ENCODE measurements around the gene SLC9C2. TPM values are rescaled to one million over a fixed set of nuclear protein-coding genes. Genes with fewer than 3 reads are reported as not detected.
"Not testable (repeated sequence)": the region's sequence is repeated elsewhere in the genome, so short reads cannot be mapped to it uniquely, and the experiment has no call there.

Gene SLC9C2
- total RNA-seq, 1 experiment from 2014 or later, result not detected

- Histone ChIP-seq H3K79me2 (ENCODE audit: low read depth) (no peaks in the 10 kb centered on the region), H3K36me3 (ENCODE audit: low read depth) (no peaks in the 10 kb centered on the region), H3F3A (ENCODE audit: insufficient read depth, low read depth) (no peaks in the 10 kb centered on the region), H3K4me3 (no peak overlapping the region), H4K20me1 (ENCODE audit: insufficient read depth) (no peaks in the 10 kb centered on the region), H3K4me2 (no peak overlapping the region), H3K4me1 (replicated peaks; ENCODE audit: insufficient read depth) (0 out of 2 replicates have a peak, but pooled peaks cover 2% of the 10 kb centered on the region), H3K27me3 (ENCODE audit: insufficient read depth, low read depth) (no peaks in the 10 kb centered on the region), H3K9me2 (ENCODE audit: insufficient read depth) (no peaks in the 10 kb centered on the region), H3K27ac (no peak overlapping the region), H3K9me3 (ENCODE audit: insufficient read depth, low read depth) (0 out of 2 replicates have a peak, but pooled peaks cover 8% of the 10 kb centered on the region), H2AFZ (no peak overlapping the region)
- intact Hi-C loops (cut with micrococcal nuclease; ENCODE audit: unreplicated experiment), result no loop called here
- ChIA-PET CTCF (no interaction called here), POLR2A (ENCODE audit: unreplicated experiment) (no interaction called here)
- DNase-seq, result no peak
- no TSS peak for BruUV-seq (replicated peaks)
- TF ChIP-seq CTCF (conservative IDR thresholded peaks at IDR 0.05), result no peak
- no peak for TF ChIP-seq EZH2 (IDR thresholded peaks at IDR 0.05; ENCODE audit: low read depth)
Measured at GRCh38 chr1:173496757-173497320, 106.0 kb downstream of the SLC9C2 start.

- DNase-seq, result no peak
- Histone ChIP-seq H3K27me3 (ENCODE audit: insufficient read depth, low read depth) (no peaks in the 10 kb centered on the region), H4K20me1 (ENCODE audit: insufficient read depth) (no peaks in the 10 kb centered on the region), H3K9me3 (ENCODE audit: insufficient read depth, low read depth) (0 out of 2 replicates have a peak, but pooled peaks cover 8% of the 10 kb centered on the region), H3F3A (ENCODE audit: insufficient read depth, low read depth) (peaks cover 4% of the 10 kb centered on the region; the same call in 1 of the 2 replicates), H3K4me2 (no peak overlapping the region), H3K9me2 (ENCODE audit: insufficient read depth) (no peaks in the 10 kb centered on the region), H3K27ac (no peak overlapping the region), H3K4me3 (no peak overlapping the region), H2AFZ (no peak overlapping the region), H3K4me1 (replicated peaks; ENCODE audit: insufficient read depth) (no peaks in the 10 kb centered on the region), H3K79me2 (ENCODE audit: low read depth) (no peaks in the 10 kb centered on the region), H3K36me3 (ENCODE audit: low read depth) (no peaks in the 10 kb centered on the region)
- POLR2A ChIA-PET (ENCODE audit: unreplicated experiment), result no interaction called here
- no TSS peak for BruUV-seq (replicated peaks)
- intact Hi-C loops (cut with micrococcal nuclease; ENCODE audit: unreplicated experiment), result no loop called here
- no peak for TF ChIP-seq EZH2 (IDR thresholded peaks at IDR 0.05; ENCODE audit: low read depth)
- no peak for TF ChIP-seq CTCF (conservative IDR thresholded peaks at IDR 0.05)
- CTCF ChIA-PET, result no interaction called here
Measured at GRCh38 chr1:173495609-173496267, 107.1 kb downstream of the SLC9C2 start.

GRCh38 chr1:173493125-173493524 lies 109.7 kb downstream of the SLC9C2 start:
- Histone ChIP-seq H3F3A (ENCODE audit: insufficient read depth, low read depth) (peaks cover 26% of the 10 kb centered on the region), H3K4me1 (replicated peaks; ENCODE audit: insufficient read depth) (peaks cover 12% of the 10 kb centered on the region)
- H3K36me3 ChIP-seq (ENCODE audit: low read depth); BruUV-seq (replicated peaks); H4K20me1 ChIP-seq (ENCODE audit: insufficient read depth); H3K27me3 ChIP-seq (ENCODE audit: insufficient read depth, low read depth); intact Hi-C loops (cut with micrococcal nuclease; ENCODE audit: unreplicated experiment); H2AFZ ChIP-seq; DNase-seq; H3K27ac ChIP-seq; H3K79me2 ChIP-seq (ENCODE audit: low read depth); H3K4me3 ChIP-seq; H3K9me2 ChIP-seq (ENCODE audit: insufficient read depth); H3K9me3 ChIP-seq (ENCODE audit: insufficient read depth, low read depth); H3K4me2 ChIP-seq: not testable (repeated sequence)
- CTCF ChIA-PET, result interaction anchor here (0.5 kb wide), 1 partner anchor 17 kb away, joined by 11 read pairs; no protein-coding TSS in a partner anchor
- POLR2A ChIA-PET (ENCODE audit: unreplicated experiment), result interaction anchor here (0.7 kb wide), 1 partner anchor 14 kb away, joined by 5 read pairs; no protein-coding TSS in a partner anchor
